PFSK-1 (cell line): ENCODE results near the gene FBLN2.

Experiments
- POLR2AphosphoS5 ChIP-seq: IDR thresholded peaks from 2 replicates; pipeline ENCODE4 v1.6.1; 2012; ENCODE audit warnings: low read depth, mild to moderate bottlenecking, control low read depth, low read length, moderate library complexity
- TAF1 ChIP-seq: IDR thresholded peaks from 2 replicates; pipeline ENCODE4 v1.6.1; 2012; ENCODE audit warnings: low read length, control low read depth, borderline replicate concordance; ENCODE audit not compliant: insufficient read depth
- TF ChIP-seq, protein P1 (sequence below), 2 experiments: IDR thresholded peaks; 2 replicates each; pipeline versions ENCODE4 v1.6.1 to v1.8.0; 2011 to 2012; ENCODE audit warnings: low read depth in 2 of 2, low read length in 2 of 2, control low read depth in 1 of 2, inconsistent platforms in 1 of 2, mild to moderate bottlenecking in 1 of 2, moderate library complexity in 1 of 2; ENCODE audit not compliant: insufficient read depth in 1 of 2

DNA sequence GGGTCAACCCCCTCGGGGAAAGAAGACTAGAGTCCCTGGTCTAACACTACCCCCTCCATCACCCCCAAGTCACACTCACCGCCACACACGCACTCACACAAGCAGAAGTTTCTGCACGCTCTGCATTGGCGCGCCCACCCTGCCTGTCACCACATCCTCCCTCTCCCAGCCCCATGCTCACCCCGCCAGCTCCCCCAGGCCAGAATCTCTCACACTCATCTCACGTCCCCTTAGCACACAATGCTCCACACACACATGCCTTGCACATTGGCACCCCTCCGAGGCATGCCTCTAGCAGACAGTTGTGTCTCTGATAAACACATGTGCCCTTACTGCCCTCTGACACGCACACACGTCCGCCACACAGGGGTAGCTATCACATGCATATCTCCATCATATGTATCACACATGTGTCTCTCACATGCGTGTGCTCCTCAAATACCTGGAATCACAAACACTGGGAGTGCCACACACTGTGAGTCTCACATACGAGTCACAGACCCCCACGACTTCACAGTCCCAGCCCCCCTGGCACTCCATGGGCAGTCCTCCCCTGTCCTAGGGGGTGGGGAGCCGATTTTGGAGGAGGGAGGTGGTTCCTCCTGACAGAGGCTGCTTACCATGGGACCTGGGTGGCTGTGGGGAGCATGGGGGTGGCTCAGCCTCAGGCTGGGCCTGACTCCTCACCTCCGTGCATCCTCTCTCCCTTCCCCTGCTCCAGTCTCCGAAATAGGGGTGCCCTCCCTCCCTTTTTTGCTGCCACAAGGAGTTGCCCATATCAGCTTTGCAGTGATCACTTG, 898 bp downstream of the FBLN2 start:
- TF ChIP-seq, protein P1, sequence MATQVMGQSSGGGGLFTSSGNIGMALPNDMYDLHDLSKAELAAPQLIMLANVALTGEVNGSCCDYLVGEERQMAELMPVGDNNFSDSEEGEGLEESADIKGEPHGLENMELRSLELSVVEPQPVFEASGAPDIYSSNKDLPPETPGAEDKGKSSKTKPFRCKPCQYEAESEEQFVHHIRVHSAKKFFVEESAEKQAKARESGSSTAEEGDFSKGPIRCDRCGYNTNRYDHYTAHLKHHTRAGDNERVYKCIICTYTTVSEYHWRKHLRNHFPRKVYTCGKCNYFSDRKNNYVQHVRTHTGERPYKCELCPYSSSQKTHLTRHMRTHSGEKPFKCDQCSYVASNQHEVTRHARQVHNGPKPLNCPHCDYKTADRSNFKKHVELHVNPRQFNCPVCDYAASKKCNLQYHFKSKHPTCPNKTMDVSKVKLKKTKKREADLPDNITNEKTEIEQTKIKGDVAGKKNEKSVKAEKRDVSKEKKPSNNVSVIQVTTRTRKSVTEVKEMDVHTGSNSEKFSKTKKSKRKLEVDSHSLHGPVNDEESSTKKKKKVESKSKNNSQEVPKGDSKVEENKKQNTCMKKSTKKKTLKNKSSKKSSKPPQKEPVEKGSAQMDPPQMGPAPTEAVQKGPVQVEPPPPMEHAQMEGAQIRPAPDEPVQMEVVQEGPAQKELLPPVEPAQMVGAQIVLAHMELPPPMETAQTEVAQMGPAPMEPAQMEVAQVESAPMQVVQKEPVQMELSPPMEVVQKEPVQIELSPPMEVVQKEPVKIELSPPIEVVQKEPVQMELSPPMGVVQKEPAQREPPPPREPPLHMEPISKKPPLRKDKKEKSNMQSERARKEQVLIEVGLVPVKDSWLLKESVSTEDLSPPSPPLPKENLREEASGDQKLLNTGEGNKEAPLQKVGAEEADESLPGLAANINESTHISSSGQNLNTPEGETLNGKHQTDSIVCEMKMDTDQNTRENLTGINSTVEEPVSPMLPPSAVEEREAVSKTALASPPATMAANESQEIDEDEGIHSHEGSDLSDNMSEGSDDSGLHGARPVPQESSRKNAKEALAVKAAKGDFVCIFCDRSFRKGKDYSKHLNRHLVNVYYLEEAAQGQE (IDR thresholded peaks at IDR 0.05; ENCODE audit: insufficient read depth in 1 of 2, low read depth in 2 of 2, low read length in 2 of 2) = no peak
- TF ChIP-seq POLR2AphosphoS5 (no peak), TAF1 (no peak)
